GM23338 (cell line): ENCODE data around the gene FLNC. TPM values are rescaled to one million over a fixed set of nuclear protein-coding genes. Genes with fewer than 3 reads are reported as not detected.

Source experiments
- ATAC-seq: fragments of 200-7000 bp; cut with Tn5 transposase; 3 replicates; pipeline ENCODE4 v1.9.1; 2020
- DNase-seq: peaks from one replicate; pipeline ENCODE4 v3.0.0-alpha.2; 2015; ENCODE audit warnings: low spot score
- H2AFZ ChIP-seq: fragments of 200-600 bp; sonication (generic); 2 replicates; pipeline ENCODE4 v1.8.0; 2016; ENCODE audit warnings: antibody characterized with exemption, mild to moderate bottlenecking, moderate library complexity
- H3F3A ChIP-seq: fragments of 200-600 bp; sonication (generic); replicated peaks from 2 replicates; pipeline ENCODE4 v1.8.0; 2017; ENCODE audit warnings: antibody characterized with exemption, mixed run types, low read depth
- H3K27ac ChIP-seq: fragments of 200-600 bp; sonication (generic); 2 replicates; pipeline ENCODE4 v1.6.1; 2016; ENCODE audit warnings: low read depth
- H3K27me3 ChIP-seq: fragments of 200-600 bp; sonication (generic); 2 replicates; pipeline ENCODE4 v1.8.0; 2016; ENCODE audit warnings: mild to moderate bottlenecking, mixed run types, moderate library complexity; ENCODE audit not compliant: insufficient read depth
- H3K36me3 ChIP-seq: fragments of 200-600 bp; sonication (generic); 2 replicates; pipeline ENCODE4 v1.8.0; 2016; ENCODE audit warnings: mild to moderate bottlenecking; ENCODE audit not compliant: insufficient read depth
- H3K4me1 ChIP-seq: fragments of 200-600 bp; sonication (generic); 2 replicates; pipeline ENCODE4 v1.8.0; 2016; ENCODE audit warnings: mild to moderate bottlenecking, moderate library complexity; ENCODE audit not compliant: insufficient read depth
- H3K4me2 ChIP-seq: fragments of 200-600 bp; sonication (generic); 2 replicates; pipeline ENCODE4 v1.7.1; 2017; ENCODE audit warnings: mixed run types
- H3K4me3 ChIP-seq: fragments of 200-600 bp; sonication (generic); 2 replicates; pipeline ENCODE4 v1.6.1; 2016; ENCODE audit warnings: mixed run types
- H3K79me2 ChIP-seq: fragments of 200-600 bp; sonication (generic); replicated peaks from 2 replicates; pipeline ENCODE4 v1.8.0; 2017; ENCODE audit warnings: mild to moderate bottlenecking; ENCODE audit not compliant: insufficient read depth
- H3K9me2 ChIP-seq: fragments of 200-600 bp; sonication (generic); 2 replicates; pipeline ENCODE4 v1.8.0; 2017; ENCODE audit not compliant: insufficient read depth
- H4K20me1 ChIP-seq: fragments of 200-600 bp; sonication (generic); replicated peaks from 2 replicates; pipeline ENCODE4 v1.8.0; 2017; ENCODE audit warnings: mild to moderate bottlenecking; ENCODE audit not compliant: insufficient read depth
- H3K27ac Mint-ChIP-seq: 2 replicates; pipeline ENCODE4 v1.8.0; 2020; ENCODE audit warnings: inconsistent platforms, mild to moderate bottlenecking, moderate library complexity, mixed read lengths
- H3K27me3 Mint-ChIP-seq: 3 replicates; pipeline ENCODE4 v1.8.0; 2022; ENCODE audit warnings: low read depth, mild to moderate bottlenecking, moderate library complexity, mixed read lengths, inconsistent platforms; ENCODE audit not compliant: insufficient read depth, poor library complexity
- H3K36me3 Mint-ChIP-seq: 3 replicates; pipeline ENCODE4 v1.8.0; 2021; ENCODE audit warnings: low read depth, mild to moderate bottlenecking, inconsistent platforms, moderate library complexity, mixed read lengths
- H3K4me1 Mint-ChIP-seq: 3 replicates; pipeline ENCODE4 v1.8.0; 2020; ENCODE audit warnings: mild to moderate bottlenecking, inconsistent platforms, mixed read lengths
- H3K4me3 Mint-ChIP-seq: 3 replicates; pipeline ENCODE4 v1.8.0; 2021; ENCODE audit warnings: moderate library complexity, mild to moderate bottlenecking, inconsistent platforms, mixed read lengths
- H3K9me3 Mint-ChIP-seq: 3 replicates; pipeline ENCODE4 v1.8.0; 2020; ENCODE audit warnings: moderate library complexity, mild to moderate bottlenecking, inconsistent platforms, mixed read lengths
- CREB1 ChIP-seq: fragments of 250-450 bp; sonication (Bioruptor Pico); IDR thresholded peaks from 2 replicates; pipeline ENCODE4 v1.5.0; 2020; ENCODE audit warnings: low read depth, mild to moderate bottlenecking, moderate library complexity
- EZH2 ChIP-seq: fragments of 200-600 bp; sonication (generic); IDR thresholded peaks from one replicate; pipeline ENCODE4 v1.8.0; 2017; ENCODE audit warnings: antibody characterized with exemption, mild to moderate bottlenecking, low read depth; ENCODE audit not compliant: unreplicated experiment
- EZH2phosphoT487 ChIP-seq: fragments of 200-600 bp; sonication (generic); IDR thresholded peaks from one replicate; pipeline ENCODE4 v1.8.1; 2018; ENCODE audit warnings: antibody characterized with exemption; ENCODE audit not compliant: unreplicated experiment
- POLR2AphosphoS5 ChIP-seq: IDR thresholded peaks from 2 replicates; pipeline ENCODE4 v1.6.1; 2016; ENCODE audit warnings: antibody characterized with exemption, low read depth
- STAT1 ChIP-seq: IDR thresholded peaks from one replicate; pipeline ENCODE4 v1.6.1; 2016; ENCODE audit warnings: antibody characterized with exemption; ENCODE audit not compliant: unreplicated experiment
- ZNF114 ChIP-seq: fragments of 250-450 bp; sonication (Bioruptor Pico); IDR thresholded peaks from 2 replicates; pipeline ENCODE4 v1.5.0; 2020; ENCODE audit warnings: mild to moderate bottlenecking, moderate library complexity
- ZNF331 ChIP-seq: fragments of 250-450 bp; sonication (Bioruptor Pico); IDR thresholded peaks from 2 replicates; pipeline ENCODE4 v1.5.0; 2020; ENCODE audit warnings: low read depth, mild to moderate bottlenecking, moderate library complexity
- ZNF462 ChIP-seq: fragments of 250-450 bp; sonication (Bioruptor Pico); IDR thresholded peaks from 2 replicates; pipeline ENCODE4 v1.5.0; 2020; ENCODE audit warnings: mild to moderate bottlenecking, moderate library complexity
- polyA plus RNA-seq: library from polyadenylated mRNA; unstranded; fragments of >200 nt; fragmentation: Nextera tagmentation; extraction: Ambion mirVana; gene quantifications from 2 replicates; pipeline ENCODE4 v1.2.1, GENCODE V29; 2016
- total RNA-seq: library from RNA; depleted of rRNA; stranded (reverse); fragments of >200 nt; shearing (Covaris generic); gene quantifications from 2 replicates; pipeline ENCODE4 v1.2.3, GENCODE V29; 2014
- TF ChIP-seq, protein P1 (sequence below), 2 experiments: fragments of 200-600 bp in 1 of 2; sonication (generic) in 1 of 2; conservative IDR thresholded peaks; 2 replicates each; pipeline versions ENCODE4 v1.5.1 to v1.6.1; 2016 to 2017; ENCODE audit warnings: antibody characterized with exemption in 2 of 2, low read depth in 2 of 2, mild to moderate bottlenecking in 2 of 2, moderate library complexity in 1 of 2
- TF ChIP-seq, protein P2 (sequence below): IDR thresholded peaks from 2 replicates; pipeline ENCODE4 v1.6.1; 2016; ENCODE audit warnings: antibody characterized with exemption

Gene FLNC
- total and polyA plus RNA-seq, 2 experiments from 2014 or later: 0.65 to 11.8 TPM

DNA sequence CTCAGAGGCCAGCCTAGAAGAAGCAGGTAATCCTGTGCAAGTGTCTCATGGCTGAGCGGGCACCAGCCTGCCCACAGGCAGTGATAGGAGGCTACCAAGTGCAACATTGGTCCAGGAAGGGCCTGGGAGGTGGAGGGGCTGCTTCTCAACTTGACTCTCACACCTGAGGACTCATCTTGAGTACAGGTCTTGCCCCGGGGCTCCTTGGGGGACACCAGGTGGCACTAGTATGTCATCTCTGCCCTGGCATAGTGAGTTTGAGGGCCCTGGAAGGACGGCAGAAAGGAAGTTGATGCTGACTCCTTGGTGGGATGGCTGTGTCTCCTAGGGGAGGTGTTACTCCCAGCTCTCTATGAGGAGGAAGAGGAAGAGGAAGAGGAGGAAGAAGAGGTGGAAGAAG, 36.2 kb upstream of the FLNC start:
- Mint-ChIP-seq H3K4me1 (peaks cover 40% of the 10 kb centered on the region), H3K27me3 (peaks cover 13% of the 10 kb centered on the region), H3K36me3 (peaks cover 32% of the 10 kb centered on the region), H3K9me3 (no peaks in the 10 kb centered on the region), H3K4me3 (no peak overlapping the region), H3K27ac (no peak overlapping the region)
- Histone ChIP-seq H2AFZ (no peak overlapping the region), H3K27ac (no peak overlapping the region), H3K36me3 (0 out of 2 replicates have a peak, but pooled peaks cover 6% of the 10 kb centered on the region), H3K4me3 (no peak overlapping the region), H3K27me3 (no peaks in the 10 kb centered on the region), H4K20me1 (no peaks in the 10 kb centered on the region; the same call in 1 of the 2 replicates), H3K4me2 (no peak overlapping the region), H3K79me2 (no peaks in the 10 kb centered on the region), H3F3A (0 out of 2 replicates have a peak, but pooled peaks cover 6% of the 10 kb centered on the region), H3K4me1 (peaks cover 26% of the 10 kb centered on the region), H3K9me2 (no peaks in the 10 kb centered on the region)
- DNase-seq (no peak), ATAC-seq (no peak)
- TF ChIP-seq, protein P1, sequence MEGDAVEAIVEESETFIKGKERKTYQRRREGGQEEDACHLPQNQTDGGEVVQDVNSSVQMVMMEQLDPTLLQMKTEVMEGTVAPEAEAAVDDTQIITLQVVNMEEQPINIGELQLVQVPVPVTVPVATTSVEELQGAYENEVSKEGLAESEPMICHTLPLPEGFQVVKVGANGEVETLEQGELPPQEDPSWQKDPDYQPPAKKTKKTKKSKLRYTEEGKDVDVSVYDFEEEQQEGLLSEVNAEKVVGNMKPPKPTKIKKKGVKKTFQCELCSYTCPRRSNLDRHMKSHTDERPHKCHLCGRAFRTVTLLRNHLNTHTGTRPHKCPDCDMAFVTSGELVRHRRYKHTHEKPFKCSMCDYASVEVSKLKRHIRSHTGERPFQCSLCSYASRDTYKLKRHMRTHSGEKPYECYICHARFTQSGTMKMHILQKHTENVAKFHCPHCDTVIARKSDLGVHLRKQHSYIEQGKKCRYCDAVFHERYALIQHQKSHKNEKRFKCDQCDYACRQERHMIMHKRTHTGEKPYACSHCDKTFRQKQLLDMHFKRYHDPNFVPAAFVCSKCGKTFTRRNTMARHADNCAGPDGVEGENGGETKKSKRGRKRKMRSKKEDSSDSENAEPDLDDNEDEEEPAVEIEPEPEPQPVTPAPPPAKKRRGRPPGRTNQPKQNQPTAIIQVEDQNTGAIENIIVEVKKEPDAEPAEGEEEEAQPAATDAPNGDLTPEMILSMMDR (conservative IDR thresholded peaks at IDR 0.05; ENCODE audit: low read depth in 2 of 2): peak in 1 of 2 experiments; percentile 47; a peak in 2 of 4 replicates
- no peak for TF ChIP-seq ZNF331 (CRISPR knock-in tag)

- no peak overlapping the region for H3K4me3 ChIP-seq
- H3K27ac Mint-ChIP-seq: no peak overlapping the region
- no peak for DNase-seq
- no peak for ATAC-seq
- no peak overlapping the region for H3K4me2 ChIP-seq
- H3K27me3 Mint-ChIP-seq: peaks cover 13% of the 10 kb centered on the region
- no peaks in the 10 kb centered on the region for H3K79me2 ChIP-seq
- H3F3A ChIP-seq: 0 out of 2 replicates have a peak, but pooled peaks cover 6% of the 10 kb centered on the region
- peaks cover 36% of the 10 kb centered on the region for H3K4me1 Mint-ChIP-seq
- peak overlapping the region; percentile 81; the same call in 1 of the 2 replicates for H3K27ac ChIP-seq
- H4K20me1 ChIP-seq: no peaks in the 10 kb centered on the region; the same call in 1 of the 2 replicates
- H3K4me3 Mint-ChIP-seq: no peak overlapping the region
- 0 out of 2 replicates have a peak, but pooled peaks cover 9% of the 10 kb centered on the region for H3K36me3 ChIP-seq
- no peaks in the 10 kb centered on the region for H3K9me2 ChIP-seq
- peaks cover 34% of the 10 kb centered on the region for H3K36me3 Mint-ChIP-seq
- H3K9me3 Mint-ChIP-seq: no peaks in the 10 kb centered on the region
- H3K4me1 ChIP-seq: peaks cover 26% of the 10 kb centered on the region
- H3K27me3 ChIP-seq: no peaks in the 10 kb centered on the region
- no peak overlapping the region for H2AFZ ChIP-seq
- TF ChIP-seq, protein P2, sequence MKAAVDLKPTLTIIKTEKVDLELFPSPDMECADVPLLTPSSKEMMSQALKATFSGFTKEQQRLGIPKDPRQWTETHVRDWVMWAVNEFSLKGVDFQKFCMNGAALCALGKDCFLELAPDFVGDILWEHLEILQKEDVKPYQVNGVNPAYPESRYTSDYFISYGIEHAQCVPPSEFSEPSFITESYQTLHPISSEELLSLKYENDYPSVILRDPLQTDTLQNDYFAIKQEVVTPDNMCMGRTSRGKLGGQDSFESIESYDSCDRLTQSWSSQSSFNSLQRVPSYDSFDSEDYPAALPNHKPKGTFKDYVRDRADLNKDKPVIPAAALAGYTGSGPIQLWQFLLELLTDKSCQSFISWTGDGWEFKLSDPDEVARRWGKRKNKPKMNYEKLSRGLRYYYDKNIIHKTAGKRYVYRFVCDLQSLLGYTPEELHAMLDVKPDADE: no peak
- TF ChIP-seq, protein P1 (conservative IDR thresholded peaks at IDR 0.05; ENCODE audit: low read depth in 2 of 2): no peak
- TF ChIP-seq ZNF331 (CRISPR knock-in tag) (no peak), EZH2phosphoT487 (no peak), EZH2 (no peak), ZNF114 (no peak), STAT1 (no peak), POLR2AphosphoS5 (no peak), CREB1 (CRISPR knock-in tag) (no peak), ZNF462 (CRISPR knock-in tag) (no peak)
These were observed 35.8 kb upstream of the FLNC start for GRCh38 chr7:128794436-128794835.
